Measurements from ENCODE around the gene SDR39U1. TPM values are rescaled to one million over a fixed set of nuclear protein-coding genes. Genes with fewer than 3 reads are reported as not detected.

Gene SDR39U1
- total and polyA plus RNA-seq, 4 donors = 24.0 to 163 (median 54.1) TPM

- no peaks in the 10 kb centered on the region for H3K9me3 ChIP-seq (ENCODE audit: control insufficient read depth, low read length)
- DNase-seq (peak in 1 of 2 donors; percentile 43), ATAC-seq (ENCODE audit: low FRiP score) (no peak)
- H3K27ac ChIP-seq (ENCODE audit: low read depth in 1 of 2, low read length in 2 of 2) = no peak overlapping the region
- 88 to 89% methylated on average over 17 to 18 of the region's 18 CpGs for WGBS, 2 donors
- H3K4me1 ChIP-seq (ENCODE audit: control insufficient read depth in 1 of 2, insufficient read depth in 2 of 2, low read length in 2 of 2) = no peaks in the 10 kb centered on the region
- intact Hi-C loops (cut with DNase I) = no loop called here
- no peak overlapping the region for H3K4me3 ChIP-seq (ENCODE audit: low read length in 2 of 2)
- H3K27me3 ChIP-seq (ENCODE audit: control insufficient read depth in 1 of 2, insufficient read depth in 2 of 2, low read length in 1 of 2) = no peaks in the 10 kb centered on the region
- H3K36me3 ChIP-seq (ENCODE audit: control insufficient read depth in 1 of 2, insufficient read depth in 2 of 2, low read length in 1 of 2) = no peaks in the 10 kb centered on the region
Measured at GRCh38 chr14:24427537-24428508, 14.8 kb downstream of the SDR39U1 start.

GRCh38 chr14:24426912-24427536, 15.6 kb downstream of the SDR39U1 start:
- Histone ChIP-seq H3K4me1 (ENCODE audit: control insufficient read depth in 1 of 2, insufficient read depth in 2 of 2, low read length in 2 of 2) (no peaks in the 10 kb centered on the region), H3K27me3 (ENCODE audit: control insufficient read depth in 1 of 2, insufficient read depth in 2 of 2, low read length in 1 of 2) (no peaks in the 10 kb centered on the region), H3K4me3 (ENCODE audit: low read length in 2 of 2) (no peak overlapping the region), H3K27ac (ENCODE audit: low read depth in 1 of 2, low read length in 2 of 2) (no peak overlapping the region), H3K9me3 (ENCODE audit: control insufficient read depth, low read length) (no peaks in the 10 kb centered on the region), H3K36me3 (ENCODE audit: control insufficient read depth in 1 of 2, insufficient read depth in 2 of 2, low read length in 1 of 2) (no peaks in the 10 kb centered on the region)
- intact Hi-C loops (cut with DNase I) = no loop called here
- no peak for ATAC-seq (ENCODE audit: low FRiP score)
- peak in 1 of 2 donors; percentile 43 for DNase-seq
- 86 to 87% methylated on average over 8 of the region's 8 CpGs for WGBS, 2 donors

DNA sequence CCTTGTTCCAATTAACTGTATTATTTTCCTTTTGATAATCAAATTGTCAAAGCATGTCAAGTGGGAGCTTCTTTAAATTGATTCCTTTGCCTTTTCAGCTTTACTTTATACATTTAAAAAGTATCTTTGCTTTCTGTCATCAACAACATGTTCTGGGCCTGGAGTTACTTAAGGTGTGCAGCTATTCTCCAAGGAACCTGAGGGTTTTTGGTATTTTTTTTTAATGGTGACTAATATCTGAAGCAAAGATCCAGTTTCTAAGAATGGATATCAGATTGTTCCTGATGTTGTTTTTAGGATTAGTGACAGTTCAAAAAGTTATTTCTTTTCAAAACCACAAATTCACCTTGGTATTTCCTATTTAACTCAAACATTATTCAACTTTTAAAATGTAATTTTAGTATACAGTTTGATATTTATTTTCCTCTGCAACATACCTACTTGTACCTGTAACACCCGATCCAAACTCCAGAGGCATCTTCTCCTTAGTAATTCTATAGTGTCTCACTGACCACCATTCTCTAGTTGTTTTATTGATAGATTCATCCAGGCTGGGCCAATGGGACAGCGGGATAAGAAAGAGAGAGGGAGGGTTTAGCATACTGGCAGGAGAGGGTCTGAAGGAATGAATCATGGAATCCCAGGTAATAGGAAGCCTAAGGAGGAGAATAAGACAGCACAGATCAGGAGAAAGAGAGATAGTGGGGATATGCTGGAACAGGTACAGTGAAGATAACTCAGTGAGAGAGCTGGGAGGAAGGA, 16.2 kb downstream of the SDR39U1 start:
- Histone ChIP-seq H3K36me3 (ENCODE audit: control insufficient read depth in 1 of 2, insufficient read depth in 2 of 2, low read length in 1 of 2) (no peaks in the 10 kb centered on the region), H3K9me3 (ENCODE audit: control insufficient read depth, low read length) (no peaks in the 10 kb centered on the region), H3K4me1 (ENCODE audit: control insufficient read depth in 1 of 2, insufficient read depth in 2 of 2, low read length in 2 of 2) (no peaks in the 10 kb centered on the region), H3K4me3 (ENCODE audit: low read length in 2 of 2) (no peak overlapping the region), H3K27ac (ENCODE audit: low read depth in 1 of 2, low read length in 2 of 2) (no peak overlapping the region), H3K27me3 (ENCODE audit: control insufficient read depth in 1 of 2, insufficient read depth in 2 of 2, low read length in 1 of 2) (no peaks in the 10 kb centered on the region)
- intact Hi-C loops (cut with DNase I) = no loop called here
- DNase-seq = no peak
- no peak for ATAC-seq (ENCODE audit: low FRiP score)
- WGBS, 2 donors = 87 to 90% methylated on average over 2 of the region's 2 CpGs

- 39 to 44% methylated on average over 3 of the region's 3 CpGs for WGBS, 2 donors
- no peak overlapping the region for H3K4me3 ChIP-seq (ENCODE audit: low read length in 2 of 2)
- H3K9me3 ChIP-seq (ENCODE audit: control insufficient read depth, low read length) = no peaks in the 10 kb centered on the region
- DNase-seq (no peak), ATAC-seq (ENCODE audit: low FRiP score) (peak; percentile 26)
- H3K36me3 ChIP-seq (ENCODE audit: control insufficient read depth in 1 of 2, insufficient read depth in 2 of 2, low read length in 1 of 2) = no peaks in the 10 kb centered on the region
- no peak overlapping the region for H3K27ac ChIP-seq (ENCODE audit: low read depth in 1 of 2, low read length in 2 of 2)
- intact Hi-C loops (cut with DNase I) = no loop called here
- no peaks in the 10 kb centered on the region for H3K27me3 ChIP-seq (ENCODE audit: control insufficient read depth in 1 of 2, insufficient read depth in 2 of 2, low read length in 1 of 2)
- no peaks in the 10 kb centered on the region for H3K4me1 ChIP-seq (ENCODE audit: control insufficient read depth in 1 of 2, insufficient read depth in 2 of 2, low read length in 2 of 2)
Measured at GRCh38 chr14:24425704-24426103, 16.9 kb downstream of the SDR39U1 start.

GRCh38 chr14:24422694-24423601, 19.6 kb downstream of the SDR39U1 start:
- Histone ChIP-seq H3K27ac (ENCODE audit: low read depth in 1 of 2, low read length in 2 of 2) (no peak overlapping the region), H3K9me3 (ENCODE audit: control insufficient read depth, low read length) (no peaks in the 10 kb centered on the region), H3K4me1 (ENCODE audit: control insufficient read depth in 1 of 2, insufficient read depth in 2 of 2, low read length in 2 of 2) (no peaks in the 10 kb centered on the region), H3K4me3 (ENCODE audit: low read length in 2 of 2) (no peak overlapping the region), H3K36me3 (ENCODE audit: control insufficient read depth in 1 of 2, insufficient read depth in 2 of 2, low read length in 1 of 2) (no peaks in the 10 kb centered on the region), H3K27me3 (ENCODE audit: control insufficient read depth in 1 of 2, insufficient read depth in 2 of 2, low read length in 1 of 2) (no peaks in the 10 kb centered on the region)
- intact Hi-C loops (cut with DNase I) = no loop called here
- 79 to 84% methylated on average over 12 of the region's 12 CpGs for WGBS, 2 donors
- DNase-seq = peak in 1 of 2 donors; percentile 9
- no peak for ATAC-seq (ENCODE audit: low FRiP score)

- no peak overlapping the region for H3K4me3 ChIP-seq (ENCODE audit: low read length in 2 of 2)
- H3K36me3 ChIP-seq (ENCODE audit: control insufficient read depth in 1 of 2, insufficient read depth in 2 of 2, low read length in 1 of 2) = no peaks in the 10 kb centered on the region
- DNase-seq (no peak), ATAC-seq (ENCODE audit: low FRiP score) (no peak)
- no peak overlapping the region for H3K27ac ChIP-seq (ENCODE audit: low read depth in 1 of 2, low read length in 2 of 2)
- intact Hi-C loops (cut with DNase I) = no loop called here
- no peaks in the 10 kb centered on the region for H3K4me1 ChIP-seq (ENCODE audit: control insufficient read depth in 1 of 2, insufficient read depth in 2 of 2, low read length in 2 of 2)
- H3K9me3 ChIP-seq (ENCODE audit: control insufficient read depth, low read length) = no peaks in the 10 kb centered on the region
- H3K27me3 ChIP-seq (ENCODE audit: control insufficient read depth in 1 of 2, insufficient read depth in 2 of 2, low read length in 1 of 2) = no peaks in the 10 kb centered on the region
- WGBS, 2 donors = 75 to 76% methylated on average over 4 of the region's 4 CpGs
Measured at GRCh38 chr14:24422261-24422660, 20.3 kb downstream of the SDR39U1 start.

GRCh38 chr14:24418492-24418873, 24.1 kb downstream of the SDR39U1 start:
- Histone ChIP-seq H3K27me3 (ENCODE audit: control insufficient read depth in 1 of 2, insufficient read depth in 2 of 2, low read length in 1 of 2) (no peaks in the 10 kb centered on the region), H3K9me3 (ENCODE audit: control insufficient read depth, low read length) (no peaks in the 10 kb centered on the region), H3K36me3 (ENCODE audit: control insufficient read depth in 1 of 2, insufficient read depth in 2 of 2, low read length in 1 of 2) (no peaks in the 10 kb centered on the region), H3K4me1 (ENCODE audit: control insufficient read depth in 1 of 2, insufficient read depth in 2 of 2, low read length in 2 of 2) (no peaks in the 10 kb centered on the region), H3K4me3 (ENCODE audit: low read length in 2 of 2) (no peak overlapping the region), H3K27ac (ENCODE audit: low read depth in 1 of 2, low read length in 2 of 2) (no peak overlapping the region)
- no peak for DNase-seq
- 19 to 27% methylated on average over 6 of the region's 6 CpGs for WGBS, 2 donors
- intact Hi-C loops (cut with DNase I) = loop anchor here in 1 of 2 donors (5.0 kb wide), 1 partner anchor 166 kb away; no protein-coding TSS in a partner anchor
- ATAC-seq (ENCODE audit: low FRiP score) = no peak
